ENCODE measurements around the gene SENP2.
"Not testable (repeated sequence)": the region's sequence is repeated elsewhere in the genome, so short reads cannot be mapped to it uniquely, and the experiment has no call there.

Gene SENP2

DNA sequence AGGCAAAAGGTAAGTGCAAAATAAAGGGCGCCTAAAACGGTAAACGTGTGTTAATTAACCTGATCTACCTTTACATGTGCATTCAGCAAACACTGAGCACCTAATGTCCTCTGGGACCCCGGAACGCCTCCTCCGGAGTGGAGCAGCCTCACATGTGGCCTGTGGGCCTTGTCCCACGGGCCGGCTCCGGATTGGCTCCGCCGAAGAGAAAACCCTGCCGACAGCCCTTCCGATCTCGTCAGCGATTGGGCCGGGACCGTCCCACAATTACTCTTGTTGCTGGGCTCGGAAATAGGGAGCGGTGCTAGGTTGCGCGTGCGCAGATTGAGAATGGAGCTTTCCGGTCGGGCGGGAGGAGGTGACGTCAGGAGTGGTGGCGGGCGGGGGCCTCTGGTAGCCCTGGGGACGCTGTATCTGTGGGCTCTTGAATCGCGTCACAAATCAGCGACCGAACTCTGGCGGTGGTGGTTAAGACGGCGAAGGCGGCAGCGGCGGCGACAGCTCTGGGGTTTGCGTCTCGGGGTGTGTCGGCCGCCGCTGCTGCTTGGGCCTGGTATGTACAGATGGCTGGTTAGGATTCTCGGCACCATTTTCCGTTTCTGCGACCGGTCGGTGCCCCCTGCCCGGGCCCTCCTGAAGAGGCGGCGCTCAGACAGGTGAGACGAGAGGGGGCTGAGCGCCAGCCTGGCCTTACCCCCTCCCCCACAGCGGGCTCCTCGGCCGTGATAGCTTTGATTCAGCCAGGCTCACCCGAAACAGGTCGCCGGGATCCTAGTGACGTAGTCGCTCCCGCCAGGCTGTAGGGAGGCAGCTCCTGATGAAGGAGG is at the start of gene SENP2:
SENP2 (plus strand) TSS at position 437 of the 827 bp plus-strand sequence; CDS start at position 556, 119 bp downstream.
- DNase-seq (ENCODE audit: low read depth, low spot score): peak; percentile 98

DNA sequence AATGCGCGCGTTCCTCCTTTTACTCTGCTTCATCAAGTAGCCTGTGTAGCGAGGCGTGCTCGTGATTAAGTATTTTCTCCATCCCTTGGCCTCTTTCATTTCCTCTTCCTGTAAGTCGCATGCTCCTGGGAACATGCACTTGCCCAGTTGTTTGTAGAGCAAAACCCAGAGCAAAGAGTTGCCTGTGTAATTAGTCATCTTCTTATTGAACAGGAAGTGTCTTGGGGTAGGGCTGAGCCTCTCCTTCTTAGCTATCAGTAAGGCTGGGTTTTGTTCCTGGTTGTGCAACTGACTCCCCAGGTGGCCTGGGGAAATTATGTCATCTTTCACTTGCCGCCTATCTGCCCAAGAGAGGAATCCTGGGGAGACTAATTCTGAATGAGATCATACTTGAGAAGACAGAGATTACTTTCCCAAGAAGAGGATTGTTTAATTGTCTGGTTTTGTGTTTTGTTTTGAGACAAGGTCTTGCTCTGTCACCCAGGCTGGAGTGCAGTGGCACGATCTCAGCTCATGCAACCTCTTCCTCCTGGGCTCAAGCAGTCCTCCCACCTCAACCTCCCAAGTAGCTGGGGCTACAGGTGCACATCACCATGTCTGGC is 48.6 kb upstream of the SENP2 start:
- DNase-seq (ENCODE audit: low read depth, low spot score): peak; percentile 56

DNA sequence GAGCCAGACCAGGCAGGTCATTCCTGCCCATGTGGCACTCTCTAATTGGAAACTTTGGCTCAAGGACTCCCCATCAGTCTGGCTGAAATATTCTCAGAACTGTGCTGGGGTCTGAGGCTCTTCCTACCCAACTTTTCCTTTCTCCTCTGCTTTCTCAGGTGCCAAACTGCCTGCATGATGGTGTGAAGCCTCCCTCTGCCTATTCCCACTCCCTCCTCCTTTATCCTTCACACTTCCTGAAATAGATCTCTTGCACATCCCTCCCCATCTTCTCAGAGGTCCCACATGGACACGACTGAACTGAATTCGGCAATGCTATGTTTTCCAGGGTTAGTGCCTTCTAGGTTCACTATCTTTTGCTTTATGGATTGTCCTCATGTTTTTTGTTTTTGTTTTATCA is 46.2 kb upstream of the SENP2 start:
- no peak for DNase-seq (ENCODE audit: low read depth, low spot score)

DNA sequence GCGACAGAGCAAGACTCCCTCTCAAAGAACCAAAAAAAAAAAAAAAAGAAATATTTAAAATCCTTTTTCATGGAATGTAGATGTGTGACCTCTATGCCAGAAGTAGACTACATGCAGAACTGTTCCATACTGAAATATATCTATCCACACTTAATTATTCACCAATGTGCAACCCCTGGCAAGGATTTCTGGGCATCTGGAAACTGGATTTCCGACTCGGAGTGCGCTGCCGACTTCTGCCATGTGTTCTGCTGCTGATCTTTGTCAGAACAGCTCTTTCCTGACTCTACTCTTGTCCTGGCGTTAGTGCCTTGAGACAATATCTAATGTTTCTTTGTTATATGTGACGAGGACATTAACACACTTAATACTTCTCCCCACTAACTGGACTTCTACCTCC is 45.4 kb upstream of the SENP2 start:
- no peak for DNase-seq (ENCODE audit: low read depth, low spot score)

DNA sequence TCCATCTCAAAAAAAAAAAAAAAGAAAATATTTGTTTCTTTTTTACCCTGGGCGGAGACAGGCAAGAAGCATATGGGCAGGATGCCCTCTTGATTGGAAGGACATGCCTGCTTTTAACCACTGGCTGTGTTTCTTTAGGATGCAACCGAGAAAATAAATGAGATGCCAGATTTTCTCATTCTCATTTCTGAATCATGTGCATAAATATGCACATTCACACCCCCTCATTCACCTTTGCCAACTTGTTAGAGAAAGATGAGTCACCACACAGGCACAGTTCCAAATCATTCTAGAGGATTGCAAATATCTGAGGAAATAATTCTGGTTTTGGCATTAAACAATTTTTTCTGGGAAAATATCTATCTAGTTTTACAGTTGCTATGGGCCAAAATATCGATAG is 37.0 kb upstream of the SENP2 start:
- peak; percentile 46 for DNase-seq (ENCODE audit: low read depth, low spot score)

DNA sequence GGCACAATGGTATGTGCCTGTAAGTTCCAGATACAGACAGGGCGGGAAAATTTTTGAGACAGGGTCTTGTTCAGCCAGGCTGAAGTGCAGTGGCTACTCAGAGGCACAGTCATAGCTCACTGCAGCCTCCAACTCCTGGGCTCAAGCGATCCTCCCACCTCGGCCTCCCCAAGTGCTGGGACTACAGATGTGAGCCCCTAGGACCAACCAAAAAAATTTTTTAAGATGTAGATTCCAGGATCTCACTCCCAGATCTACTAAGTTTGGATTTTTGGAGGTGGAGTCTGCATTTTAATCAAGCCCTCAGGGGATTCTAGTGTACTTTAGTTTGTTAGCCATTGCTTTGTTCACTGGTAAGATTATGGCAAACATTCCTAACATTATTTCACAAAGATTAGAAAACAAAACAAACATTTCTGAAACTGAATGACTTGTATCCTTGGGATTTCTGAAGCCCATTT is 36.4 kb upstream of the SENP2 start:
- no peak for DNase-seq (ENCODE audit: low read depth, low spot score)

DNA sequence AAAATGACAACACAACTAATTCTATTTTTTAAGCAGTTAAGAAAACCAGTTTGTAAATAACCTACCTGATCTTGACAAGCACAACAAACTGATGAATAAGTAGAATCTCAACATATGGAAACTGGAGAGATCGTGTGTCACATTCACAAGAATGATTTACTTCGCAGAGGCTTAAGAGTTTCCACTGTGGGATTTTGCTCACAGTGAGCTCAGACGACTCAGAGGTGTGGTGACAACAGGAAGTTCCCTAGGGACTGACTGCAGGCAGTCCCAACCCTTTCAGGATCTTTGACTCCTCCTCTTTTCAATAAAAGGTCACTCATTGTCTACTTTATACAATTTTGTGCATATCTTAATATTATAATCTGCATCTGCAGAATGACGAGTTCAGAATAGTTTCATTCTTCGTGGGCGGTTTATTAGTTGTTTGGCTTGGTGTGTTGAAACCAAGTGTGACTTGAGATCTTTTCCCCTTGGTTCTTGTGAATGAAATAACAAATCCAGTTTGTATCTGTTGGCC is 33.7 kb upstream of the SENP2 start, which contains the start of gene LIPH:
LIPH (minus strand) TSS at position 231 of the 520 bp plus-strand sequence; CDS start at position 114, 117 bp downstream.
- DNase-seq (ENCODE audit: low read depth, low spot score): no peak

DNA sequence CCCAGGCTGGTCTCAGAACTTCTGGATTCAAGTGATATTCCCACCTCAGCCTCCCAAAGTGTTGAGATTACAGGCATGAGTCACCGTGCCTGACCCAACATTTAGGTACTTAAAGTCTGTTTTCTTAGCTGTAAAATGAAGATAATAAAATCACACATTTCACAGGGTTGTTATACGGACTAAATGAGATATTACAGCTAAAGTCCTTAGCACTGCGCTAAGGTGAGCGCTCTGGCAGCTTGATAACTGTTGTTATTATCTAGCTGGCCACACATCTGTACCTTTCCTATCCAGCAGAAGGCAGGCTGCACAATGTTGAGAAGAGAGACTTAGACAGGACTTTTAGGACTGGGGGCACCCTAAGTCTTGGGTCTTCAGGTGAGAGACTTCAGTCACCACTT is 31.0 kb upstream of the SENP2 start:
- no peak for DNase-seq (ENCODE audit: low read depth, low spot score)

DNA sequence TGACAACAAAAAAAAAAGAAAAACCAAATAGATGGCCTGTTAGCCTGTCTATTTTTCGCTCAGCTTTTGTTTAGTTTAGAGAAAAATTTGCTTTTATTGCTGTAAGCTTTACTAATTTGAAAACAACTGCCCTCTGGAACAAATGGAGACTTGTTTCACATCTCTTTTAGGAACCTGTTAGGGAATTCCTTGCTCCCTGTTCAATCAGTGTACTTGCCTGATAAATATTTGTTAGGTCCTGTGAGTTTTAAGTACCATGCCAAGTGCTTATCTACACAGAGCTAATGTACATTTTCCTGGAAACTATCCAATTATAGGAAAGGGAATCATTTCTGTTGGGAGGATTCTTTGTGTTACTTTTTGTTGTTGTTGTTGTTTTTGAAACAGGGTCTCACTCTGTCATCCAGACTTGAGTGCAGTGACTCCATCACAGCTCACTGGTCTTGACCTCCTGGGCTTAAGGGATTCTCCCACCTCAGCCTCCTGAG is 30.2 kb upstream of the SENP2 start:
- no peak for DNase-seq (ENCODE audit: low read depth, low spot score)

DNA sequence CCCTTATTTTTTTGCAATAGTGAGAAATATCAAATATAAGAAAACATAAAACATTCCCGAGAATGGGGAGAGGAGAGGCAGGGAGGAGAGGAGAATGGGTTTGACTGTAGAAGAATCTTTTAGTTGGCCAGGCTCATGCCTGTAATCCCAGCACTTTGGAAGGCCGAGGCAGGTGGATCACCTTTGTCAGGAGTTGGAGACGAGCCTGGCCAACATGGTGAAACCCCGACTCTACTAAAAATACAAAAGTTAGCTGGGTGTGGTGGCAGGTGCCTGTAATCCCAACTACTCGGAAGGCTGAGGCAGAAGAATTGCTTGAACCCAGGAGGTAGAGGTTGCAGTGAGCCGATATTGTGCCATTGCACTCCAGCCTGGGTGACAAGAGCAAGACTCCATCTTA is 29.5 kb upstream of the SENP2 start:
- not testable (repeated sequence) for DNase-seq (ENCODE audit: low read depth, low spot score)

DNA sequence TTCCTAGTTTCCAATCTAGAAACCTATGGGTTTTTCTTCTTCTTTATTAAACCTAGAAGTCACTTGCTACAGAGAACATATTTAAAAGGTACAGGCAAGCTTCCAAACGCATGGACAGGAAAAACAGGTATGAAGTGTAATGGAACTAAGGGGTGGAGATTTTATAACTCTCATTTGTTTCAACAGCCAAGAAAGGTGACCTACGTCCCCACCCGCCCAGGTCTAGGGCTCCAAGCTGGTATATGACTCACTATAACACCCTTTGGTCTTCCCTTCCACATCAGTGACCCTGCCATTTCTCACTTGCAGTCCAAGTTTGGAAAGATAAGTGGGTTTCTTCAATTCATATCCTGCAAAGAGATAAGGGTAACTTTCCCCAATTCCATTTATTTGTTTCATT is 27.7 kb upstream of the SENP2 start:
- no peak for DNase-seq (ENCODE audit: low read depth, low spot score)

DNA sequence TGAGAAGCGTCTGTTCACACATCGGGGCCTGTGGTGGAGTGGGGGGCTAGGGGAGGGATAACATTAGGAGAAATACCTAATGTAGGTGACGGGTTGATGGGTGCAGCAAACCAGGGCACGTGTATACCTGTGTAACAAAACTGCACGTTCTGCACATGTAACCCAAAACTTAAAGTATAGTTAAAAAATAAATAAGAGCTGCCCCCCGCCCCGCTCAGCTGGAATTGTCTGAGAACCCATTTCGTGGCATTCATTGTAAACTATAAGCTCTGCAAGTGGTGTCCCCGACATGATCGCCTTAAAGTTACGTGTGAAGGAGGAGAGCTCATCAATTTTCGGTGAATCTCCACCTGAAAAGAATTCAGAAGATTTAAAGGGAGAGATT is 26.4 kb upstream of the SENP2 start:
- DNase-seq (ENCODE audit: low read depth, low spot score): no peak

DNA sequence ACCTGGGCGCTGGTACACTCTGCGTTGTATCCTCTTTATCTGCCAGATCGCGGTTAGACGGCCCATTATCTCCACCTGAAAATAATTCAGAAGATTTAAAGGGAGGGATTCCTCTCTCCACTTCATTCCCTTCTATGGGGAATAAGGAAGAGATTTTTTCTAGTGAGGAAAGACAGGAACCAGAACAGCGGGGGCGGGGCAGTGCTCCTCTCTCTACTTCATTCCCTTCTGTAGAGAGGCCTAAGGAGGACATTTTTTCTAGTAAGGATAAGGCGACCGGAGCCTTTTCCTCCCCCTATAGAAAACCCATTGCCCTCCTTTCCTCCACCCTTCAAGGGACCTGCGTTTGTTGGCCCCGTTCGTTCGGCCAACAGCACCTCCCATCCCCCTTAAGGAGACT is 25.4 kb upstream of the SENP2 start:
- DNase-seq (ENCODE audit: low read depth, low spot score): no peak

DNA sequence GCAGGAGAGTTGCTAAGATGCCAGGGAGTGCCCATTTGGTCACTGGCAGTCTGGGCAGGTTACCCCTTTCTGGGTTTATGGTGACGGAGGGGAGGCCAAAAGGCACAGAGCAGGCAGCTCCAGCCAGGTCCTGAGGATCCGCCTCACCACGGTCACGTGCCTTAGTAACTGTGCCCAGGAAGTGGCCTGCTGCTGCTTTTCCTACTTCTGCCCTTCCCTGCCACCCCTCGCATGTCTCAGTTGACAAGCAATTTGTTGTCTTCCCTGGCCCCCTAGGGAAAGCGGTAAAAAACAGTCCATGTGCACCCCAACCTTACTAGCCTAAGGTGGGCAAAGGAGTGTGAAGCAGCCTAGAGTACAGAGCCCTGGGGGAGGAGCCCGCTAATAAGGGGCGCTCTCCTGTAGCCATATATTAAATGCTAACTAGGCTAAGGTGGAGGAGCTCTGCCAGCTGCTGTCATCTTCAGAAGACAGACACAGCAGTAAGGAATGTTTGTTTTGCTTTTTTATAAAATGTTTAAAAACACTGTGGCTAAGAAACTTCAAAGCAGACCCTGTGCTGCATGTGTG is 24.6 kb upstream of the SENP2 start:
- no peak for DNase-seq (ENCODE audit: low read depth, low spot score)

DNA sequence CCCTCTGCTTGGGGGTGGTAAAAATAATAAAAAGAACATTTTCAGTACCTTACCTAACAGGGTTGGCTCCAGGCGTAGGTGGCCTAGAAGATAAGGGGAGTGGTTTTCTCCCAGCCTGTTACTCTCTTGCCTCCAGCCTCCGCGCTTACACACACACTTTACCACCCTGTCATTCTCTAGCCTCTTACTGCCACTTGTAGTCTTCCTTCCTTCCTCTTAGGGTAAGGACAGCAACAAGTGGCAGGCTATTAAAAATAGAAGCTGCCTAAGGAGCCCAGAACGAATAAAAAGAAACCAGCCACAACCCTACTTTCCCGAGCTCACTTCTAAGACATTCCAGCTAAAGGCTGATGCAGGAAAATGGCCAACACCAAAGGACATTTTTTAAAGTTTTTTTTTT is 24.1 kb upstream of the SENP2 start:
- DNase-seq (ENCODE audit: low read depth, low spot score): no peak

DNA sequence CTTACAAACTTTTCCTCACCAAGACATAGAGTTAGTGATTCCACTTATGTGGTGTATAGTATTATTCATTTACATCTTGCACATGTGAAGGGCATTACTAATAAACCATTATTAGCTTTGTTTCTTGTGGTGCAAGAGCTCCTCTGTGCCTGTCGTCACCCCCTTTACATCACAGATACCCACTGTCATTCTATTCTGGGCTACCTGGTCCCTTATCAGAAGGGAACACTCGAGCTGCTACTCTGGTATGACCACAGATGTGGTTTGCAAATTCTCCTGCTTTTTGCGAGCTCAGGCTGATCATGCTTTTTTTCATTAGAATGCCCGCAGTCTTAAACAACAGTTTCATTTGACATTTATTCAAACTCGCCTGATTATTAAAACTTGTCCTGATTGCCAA is 13.9 kb upstream of the SENP2 start:
- no peak for DNase-seq (ENCODE audit: low read depth, low spot score)

DNA sequence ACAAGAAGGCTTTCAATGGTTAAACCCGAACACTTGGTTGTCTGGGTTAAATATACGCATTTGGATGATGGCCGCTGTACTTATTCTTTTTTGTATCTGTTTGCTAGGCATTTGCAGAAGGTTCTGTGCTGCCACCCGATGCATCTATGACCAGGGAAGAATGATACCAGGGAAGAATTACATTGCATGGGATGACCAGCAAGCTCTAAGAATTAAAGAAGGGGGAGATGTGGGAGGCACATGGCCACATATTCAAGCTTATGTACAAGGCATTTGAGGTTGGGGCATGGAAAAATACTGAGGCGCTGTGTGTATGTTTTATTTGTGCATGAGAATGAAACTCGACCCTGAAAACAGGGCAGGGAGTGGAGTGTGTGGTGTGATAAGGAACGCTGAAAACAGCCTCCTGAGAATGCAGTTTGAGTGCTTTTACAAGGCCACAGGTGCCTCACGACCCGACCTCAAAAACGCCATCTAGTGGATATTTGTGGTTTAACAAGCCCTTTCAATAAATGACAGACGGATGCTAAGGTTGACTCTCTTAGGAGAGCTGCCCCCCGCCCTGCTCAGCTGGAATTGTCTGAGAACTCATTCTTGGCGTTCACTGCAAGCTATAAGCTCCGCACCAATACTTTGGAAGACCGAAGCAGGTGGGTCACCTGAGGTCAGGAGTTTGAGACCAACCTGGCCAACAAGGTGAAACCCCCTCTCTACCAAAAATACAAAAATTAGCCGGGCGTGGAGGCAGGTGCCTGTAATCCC is 10.8 kb upstream of the SENP2 start:
- not testable (repeated sequence) for DNase-seq (ENCODE audit: low read depth, low spot score)

DNA sequence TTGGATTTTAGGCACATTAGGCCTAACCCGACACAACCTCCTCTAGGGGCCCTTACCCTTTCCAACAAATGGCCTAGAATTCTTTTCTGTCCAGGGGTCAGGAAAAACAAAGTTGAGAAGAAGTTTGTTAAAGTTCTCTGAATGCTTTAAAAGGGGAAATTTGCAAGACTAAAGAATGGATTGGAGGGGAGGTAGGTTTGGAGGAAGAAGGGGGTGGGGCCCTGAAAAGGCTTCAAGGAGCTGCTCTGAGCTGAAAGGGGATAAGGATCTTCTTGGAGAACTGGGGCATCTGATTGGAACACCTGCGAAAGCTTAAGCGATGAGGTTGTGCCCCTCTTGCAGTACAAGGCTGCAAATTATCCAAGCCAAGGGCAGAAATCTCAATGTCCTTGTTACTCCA is 3.9 kb upstream of the SENP2 start:
- DNase-seq (ENCODE audit: low read depth, low spot score): no peak

DNA sequence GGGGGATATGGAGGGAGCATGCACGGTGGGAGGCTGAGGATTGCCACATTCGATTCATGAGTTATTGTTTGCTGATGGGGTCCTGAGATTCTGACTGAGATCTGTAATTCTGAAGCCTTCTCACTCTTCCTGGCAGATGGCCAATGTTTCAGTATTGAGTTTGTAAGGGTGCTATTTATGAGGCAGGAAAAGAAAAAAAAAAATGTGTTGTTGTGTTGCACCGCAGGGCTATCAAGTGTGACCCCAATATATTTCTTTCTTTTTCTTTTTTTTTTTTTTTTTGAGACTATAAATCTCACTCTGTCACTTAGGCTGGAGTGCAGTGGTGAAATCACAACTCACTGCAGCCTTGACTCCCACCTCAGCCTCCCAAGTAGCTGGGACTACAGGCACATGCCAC is 3.2 kb upstream of the SENP2 start:
- no peak for DNase-seq (ENCODE audit: low read depth, low spot score)

DNA sequence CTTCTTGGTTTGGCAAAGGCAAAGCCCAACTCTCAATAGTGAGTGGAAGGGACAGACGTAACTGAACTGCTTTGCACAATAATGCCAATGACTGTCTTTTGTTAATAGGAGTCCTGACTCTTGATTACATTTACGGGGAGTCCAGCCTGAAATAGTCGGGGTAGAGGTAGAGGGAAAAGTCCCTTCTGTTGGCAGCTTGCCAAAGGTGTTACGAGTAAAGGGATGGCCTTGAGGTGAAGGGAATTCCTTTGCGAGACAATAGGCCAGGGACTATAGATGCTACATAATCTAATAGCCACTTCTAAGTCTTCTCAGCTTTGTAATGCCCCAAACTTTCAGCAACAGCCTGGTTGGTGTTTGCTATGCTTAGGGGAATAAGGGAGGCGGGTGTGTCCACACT is 2.2 kb upstream of the SENP2 start:
- DNase-seq (ENCODE audit: low read depth, low spot score): no peak

DNA sequence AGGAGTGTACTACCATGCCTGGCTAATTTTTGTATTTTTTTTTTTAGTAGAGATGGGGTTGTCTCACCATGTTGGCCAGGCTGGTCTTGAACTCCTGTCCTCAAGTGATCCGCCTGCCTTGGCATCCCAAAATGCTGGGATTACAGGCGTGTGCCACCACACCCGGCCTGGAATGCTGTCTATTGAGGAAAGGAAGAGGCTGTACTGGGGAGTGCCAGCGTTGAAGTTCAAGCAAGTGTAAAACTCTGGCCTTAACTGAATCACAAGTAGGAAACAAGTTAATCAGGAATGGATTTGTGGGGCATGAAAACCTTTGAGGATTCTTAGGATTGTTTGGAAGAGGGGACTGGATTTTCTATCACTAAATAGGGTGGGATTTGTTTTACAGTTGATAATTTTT is 1.4 kb upstream of the SENP2 start:
- no peak for DNase-seq (ENCODE audit: low read depth, low spot score)

DNA sequence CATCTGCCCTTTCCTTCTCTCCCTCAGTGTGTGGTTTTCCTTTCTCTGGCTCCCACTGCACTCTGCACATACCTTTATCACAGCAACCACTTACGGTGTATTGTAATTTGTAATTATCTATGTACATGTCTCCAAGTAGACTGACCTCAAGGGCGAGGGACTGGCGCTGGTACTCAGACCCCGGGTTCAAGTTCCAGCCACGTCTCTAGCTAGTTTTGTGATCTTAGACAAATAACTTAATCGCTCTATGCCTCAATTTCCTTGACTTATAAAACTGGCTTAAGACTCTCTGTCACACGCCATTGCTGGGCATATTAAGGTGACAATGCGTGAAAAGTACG is 607 bp upstream of the SENP2 start:
- no peak for DNase-seq (ENCODE audit: low read depth, low spot score)
